ENCODE measurements around the gene UPB1. TPM values are rescaled to one million over a fixed set of nuclear protein-coding genes. Genes with fewer than 3 reads are reported as not detected.

The UPB1 gene
- total and polyA plus RNA-seq, 9 of the 15 experiments (the other 6 are each of a cell fraction or from before 2014, with no cell fraction given), result 0.06 to 0.11 TPM; not detected in 7

DNA sequence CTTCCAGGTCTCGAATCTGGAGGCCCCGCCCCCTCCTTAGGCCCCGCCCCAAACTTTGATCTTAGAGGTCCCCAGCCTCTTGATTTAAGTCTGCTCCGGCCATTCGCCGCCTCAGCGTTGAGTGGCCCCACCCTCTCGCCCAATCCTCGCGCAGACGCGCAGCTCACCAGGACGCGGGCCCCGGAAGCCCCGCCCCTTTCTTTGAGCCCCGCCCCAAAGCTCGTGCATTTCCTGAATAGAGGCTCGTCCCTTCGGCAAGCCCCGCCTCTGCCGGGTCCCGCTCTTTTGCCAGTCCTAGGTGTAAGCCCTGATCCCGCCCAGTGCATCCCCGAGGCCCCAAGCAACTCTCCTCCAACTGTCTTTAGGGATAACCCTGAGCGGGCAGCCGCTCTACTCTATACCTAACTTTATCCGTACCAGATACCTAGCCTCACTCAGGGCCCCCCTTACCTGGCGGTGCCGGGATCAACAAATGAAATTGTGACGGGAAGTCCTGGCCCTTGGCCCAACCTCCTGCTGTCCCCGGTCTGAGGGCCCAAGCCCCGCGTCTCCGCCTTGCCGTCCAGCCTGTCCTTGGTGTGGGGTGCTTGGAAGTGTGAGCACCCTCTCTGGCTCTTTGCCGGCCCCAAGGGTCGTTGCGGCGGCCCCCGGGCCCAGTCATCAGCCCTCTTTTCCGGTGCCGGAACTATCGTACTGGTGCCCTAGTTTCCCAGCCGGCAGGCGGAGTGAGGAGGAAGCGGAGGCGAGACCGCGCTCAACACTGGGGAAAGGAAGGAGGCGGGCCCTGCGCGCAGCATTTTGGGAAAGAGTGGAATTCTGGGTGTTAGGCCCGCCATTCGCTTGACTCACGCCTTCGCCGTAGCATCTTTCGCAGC, 60.3 kb downstream of the UPB1 start, which contains the start of gene SNRPD3 (continued):
- no peak for TF ChIP-seq JUN (IDR thresholded peaks at IDR 0.05; ENCODE audit: borderline replicate concordance, low read depth, low read length)
- TF ChIP-seq JUN (CRISPR knock-in tag; IDR thresholded peaks at IDR 0.05; ENCODE audit: borderline replicate concordance), result no peak
- no peak for TF ChIP-seq SAP30 (IDR thresholded peaks at IDR 0.05; ENCODE audit: borderline replicate concordance, insufficient read depth, low read depth, low read length, poor library complexity, severe bottlenecking)
- no peak for TF ChIP-seq BACH1 (tag; IDR thresholded peaks at IDR 0.05)
- no peak for TF ChIP-seq MXI1 (IDR thresholded peaks at IDR 0.05; ENCODE audit: low read depth, low read length)
- TF ChIP-seq ZNF75A (CRISPR knock-in tag; IDR thresholded peaks at IDR 0.05), result no peak
- TF ChIP-seq, protein P1, sequence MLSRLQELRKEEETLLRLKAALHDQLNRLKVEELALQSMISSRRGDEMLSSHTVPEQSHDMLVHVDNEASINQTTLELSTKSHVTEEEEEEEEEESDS (CRISPR knock-in tag; IDR thresholded peaks at IDR 0.05), result no peak
- no peak for TF ChIP-seq BMI1 (IDR thresholded peaks at IDR 0.05; ENCODE audit: low read length)
- TF ChIP-seq ZNF311 (CRISPR knock-in tag; IDR thresholded peaks at IDR 0.05), result no peak
- no peak for TF ChIP-seq CCNT2 (IDR thresholded peaks at IDR 0.05; ENCODE audit: borderline replicate concordance, extremely low read depth, insufficient read length, low read depth, low read length)
- TF ChIP-seq, protein P2, sequence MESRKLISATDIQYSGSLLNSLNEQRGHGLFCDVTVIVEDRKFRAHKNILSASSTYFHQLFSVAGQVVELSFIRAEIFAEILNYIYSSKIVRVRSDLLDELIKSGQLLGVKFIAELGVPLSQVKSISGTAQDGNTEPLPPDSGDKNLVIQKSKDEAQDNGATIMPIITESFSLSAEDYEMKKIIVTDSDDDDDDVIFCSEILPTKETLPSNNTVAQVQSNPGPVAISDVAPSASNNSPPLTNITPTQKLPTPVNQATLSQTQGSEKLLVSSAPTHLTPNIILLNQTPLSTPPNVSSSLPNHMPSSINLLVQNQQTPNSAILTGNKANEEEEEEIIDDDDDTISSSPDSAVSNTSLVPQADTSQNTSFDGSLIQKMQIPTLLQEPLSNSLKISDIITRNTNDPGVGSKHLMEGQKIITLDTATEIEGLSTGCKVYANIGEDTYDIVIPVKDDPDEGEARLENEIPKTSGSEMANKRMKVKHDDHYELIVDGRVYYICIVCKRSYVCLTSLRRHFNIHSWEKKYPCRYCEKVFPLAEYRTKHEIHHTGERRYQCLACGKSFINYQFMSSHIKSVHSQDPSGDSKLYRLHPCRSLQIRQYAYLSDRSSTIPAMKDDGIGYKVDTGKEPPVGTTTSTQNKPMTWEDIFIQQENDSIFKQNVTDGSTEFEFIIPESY (CRISPR knock-in tag; IDR thresholded peaks at IDR 0.05), result no peak
- TF ChIP-seq KLF1 (tag; IDR thresholded peaks at IDR 0.05), result no peak
- no peak for TF ChIP-seq DMBX1 (CRISPR knock-in tag; IDR thresholded peaks at IDR 0.05; ENCODE audit: borderline replicate concordance)
- TF ChIP-seq POLR3G (IDR thresholded peaks at IDR 0.05; ENCODE audit: extremely low read depth, insufficient read length, insufficient replicate concordance), result no peak
- peak; percentile 79 for TF ChIP-seq RB1 (IDR thresholded peaks at IDR 0.05; ENCODE audit: low read depth)
- 0 out of 4 replicates have a peak, but pooled peaks of 1 of the 2 experiments have one; percentile 38 for TF ChIP-seq ARNT (IDR thresholded peaks at IDR 0.05)
- no peak for TF ChIP-seq ZNF583 (CRISPR knock-in tag; IDR thresholded peaks at IDR 0.05)
- TF ChIP-seq HDAC6 (IDR thresholded peaks at IDR 0.05; ENCODE audit: low read depth, low read length), result no peak
- TF ChIP-seq RBM14 (IDR thresholded peaks at IDR 0.05; ENCODE audit: borderline replicate concordance, insufficient read depth, low read depth, low read length), result no peak
- no peak for TF ChIP-seq KLF6 (CRISPR knock-in tag; IDR thresholded peaks at IDR 0.05; ENCODE audit: borderline replicate concordance)
- no peak for TF ChIP-seq PTBP1 (IDR thresholded peaks at IDR 0.05; ENCODE audit: low read depth, low read length)
- no peak for TF ChIP-seq MAFG (tag; conservative IDR thresholded peaks at IDR 0.05)
- no peak for TF ChIP-seq ADNP (tag; IDR thresholded peaks at IDR 0.05)
- peak; percentile 91 for TF ChIP-seq PHF20 (IDR thresholded peaks at IDR 0.05; ENCODE audit: partially characterized antibody)
- TF ChIP-seq, protein P3, sequence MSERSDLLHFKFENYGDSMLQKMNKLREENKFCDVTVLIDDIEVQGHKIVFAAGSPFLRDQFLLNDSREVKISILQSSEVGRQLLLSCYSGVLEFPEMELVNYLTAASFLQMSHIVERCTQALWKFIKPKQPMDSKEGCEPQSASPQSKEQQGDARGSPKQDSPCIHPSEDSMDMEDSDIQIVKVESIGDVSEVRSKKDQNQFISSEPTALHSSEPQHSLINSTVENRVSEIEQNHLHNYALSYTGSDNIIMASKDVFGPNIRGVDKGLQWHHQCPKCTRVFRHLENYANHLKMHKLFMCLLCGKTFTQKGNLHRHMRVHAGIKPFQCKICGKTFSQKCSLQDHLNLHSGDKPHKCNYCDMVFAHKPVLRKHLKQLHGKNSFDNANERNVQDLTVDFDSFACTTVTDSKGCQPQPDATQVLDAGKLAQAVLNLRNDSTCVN (CRISPR knock-in tag; IDR thresholded peaks at IDR 0.05), result no peak
- no peak for TF ChIP-seq CAMTA2 (CRISPR knock-in tag; conservative IDR thresholded peaks at IDR 0.05)

Data from K562 (cell line).